ENCODE data around the gene CSRNP3. TPM values are rescaled to one million over a fixed set of nuclear protein-coding genes. Genes with fewer than 3 reads are reported as not detected.

The CSRNP3 gene
- total RNA-seq, 1 experiment from 2014 or later, result 0.05 TPM

DNA sequence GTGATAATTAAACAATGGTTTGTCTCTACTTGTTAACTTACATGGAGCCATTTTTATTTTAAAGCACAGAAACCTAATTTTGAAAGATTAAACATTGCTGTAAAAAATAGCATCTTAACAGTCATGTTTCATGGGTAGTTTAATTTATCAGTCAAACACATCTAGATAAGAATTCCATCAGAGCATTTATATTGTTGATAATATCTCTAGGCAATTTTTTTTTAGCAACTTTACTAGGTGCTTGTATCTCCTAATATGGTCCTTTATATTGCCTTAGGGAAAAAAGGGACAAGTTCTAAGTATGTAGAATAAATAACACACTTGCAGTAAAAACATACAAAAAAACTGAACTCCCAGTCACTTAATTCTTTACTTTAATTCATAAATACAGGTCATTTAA is 863 bp downstream of the CSRNP3 start:
- H3K4me3 ChIP-seq (replicated peaks in 1 of 2; ENCODE audit: low read depth in 1 of 2, low read length in 2 of 2), result no peak overlapping the region
- CTCF ChIA-PET, result no interaction called here

More for the DNA sequence above, 863 bp downstream of the CSRNP3 start:
- ChIA-PET RAD21 (ENCODE audit: low non-redundant PET in 1 of 2, low total read pairs in 2 of 2, uncharacterized antibody in 2 of 2, unreplicated experiment in 2 of 2) (no interaction called here), POLR2A (no interaction called here)
- Histone ChIP-seq H3K9me3 (ENCODE audit: control insufficient read depth in 1 of 2, insufficient read depth in 1 of 2, low read depth in 1 of 2, low read length in 2 of 2) (no peaks in the 10 kb centered on the region), H4K20me1 (ENCODE audit: insufficient read depth) (no peaks in the 10 kb centered on the region; the same call in 1 of the 2 replicates), H2AFZ (ENCODE audit: low read depth, low read length, poor library complexity, severe bottlenecking) (no peak overlapping the region), H3K27ac (ENCODE audit: low read depth, low read length) (no peak overlapping the region), H3K4me2 (ENCODE audit: low read length) (no peak overlapping the region), H3K79me2 (ENCODE audit: insufficient read depth, low read length) (no peaks in the 10 kb centered on the region), H3K36me3 (ENCODE audit: control insufficient read depth in 1 of 2, insufficient read depth in 2 of 2, low read length in 2 of 2) (no peaks in the 10 kb centered on the region), H3K4me1 (ENCODE audit: control insufficient read depth in 1 of 2, insufficient read depth in 2 of 2, low read length in 2 of 2) (no peaks in the 10 kb centered on the region), H3K9me2 (ENCODE audit: insufficient read depth) (no peaks in the 10 kb centered on the region), H3K27me3 (ENCODE audit: insufficient read depth, low read length) (0 out of 2 replicates have a peak, but pooled peaks cover 4% of the 10 kb centered on the region), H3K9ac (ENCODE audit: low read length) (no peak overlapping the region)
- DNase-seq (ENCODE audit: low read depth, low spot score), result no peak
- intact Hi-C loops (cut with micrococcal nuclease), result no loop called here
- no peak for TF ChIP-seq POLR2A (IDR thresholded peaks at IDR 0.05; ENCODE audit: borderline replicate concordance, extremely low read depth, insufficient read depth, insufficient read length)
- TF ChIP-seq YY1 (IDR thresholded peaks at IDR 0.05; ENCODE audit: extremely low read depth, insufficient replicate concordance, low read depth, low read length), result no peak
- TF ChIP-seq EZH2 (IDR thresholded peaks at IDR 0.05), result no peak
- TF ChIP-seq, protein P1, sequence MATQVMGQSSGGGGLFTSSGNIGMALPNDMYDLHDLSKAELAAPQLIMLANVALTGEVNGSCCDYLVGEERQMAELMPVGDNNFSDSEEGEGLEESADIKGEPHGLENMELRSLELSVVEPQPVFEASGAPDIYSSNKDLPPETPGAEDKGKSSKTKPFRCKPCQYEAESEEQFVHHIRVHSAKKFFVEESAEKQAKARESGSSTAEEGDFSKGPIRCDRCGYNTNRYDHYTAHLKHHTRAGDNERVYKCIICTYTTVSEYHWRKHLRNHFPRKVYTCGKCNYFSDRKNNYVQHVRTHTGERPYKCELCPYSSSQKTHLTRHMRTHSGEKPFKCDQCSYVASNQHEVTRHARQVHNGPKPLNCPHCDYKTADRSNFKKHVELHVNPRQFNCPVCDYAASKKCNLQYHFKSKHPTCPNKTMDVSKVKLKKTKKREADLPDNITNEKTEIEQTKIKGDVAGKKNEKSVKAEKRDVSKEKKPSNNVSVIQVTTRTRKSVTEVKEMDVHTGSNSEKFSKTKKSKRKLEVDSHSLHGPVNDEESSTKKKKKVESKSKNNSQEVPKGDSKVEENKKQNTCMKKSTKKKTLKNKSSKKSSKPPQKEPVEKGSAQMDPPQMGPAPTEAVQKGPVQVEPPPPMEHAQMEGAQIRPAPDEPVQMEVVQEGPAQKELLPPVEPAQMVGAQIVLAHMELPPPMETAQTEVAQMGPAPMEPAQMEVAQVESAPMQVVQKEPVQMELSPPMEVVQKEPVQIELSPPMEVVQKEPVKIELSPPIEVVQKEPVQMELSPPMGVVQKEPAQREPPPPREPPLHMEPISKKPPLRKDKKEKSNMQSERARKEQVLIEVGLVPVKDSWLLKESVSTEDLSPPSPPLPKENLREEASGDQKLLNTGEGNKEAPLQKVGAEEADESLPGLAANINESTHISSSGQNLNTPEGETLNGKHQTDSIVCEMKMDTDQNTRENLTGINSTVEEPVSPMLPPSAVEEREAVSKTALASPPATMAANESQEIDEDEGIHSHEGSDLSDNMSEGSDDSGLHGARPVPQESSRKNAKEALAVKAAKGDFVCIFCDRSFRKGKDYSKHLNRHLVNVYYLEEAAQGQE (IDR thresholded peaks at IDR 0.05; ENCODE audit: low read depth), result no peak
- no peak for TF ChIP-seq ZFX (IDR thresholded peaks at IDR 0.05)
- no peak for TF ChIP-seq TCF7L2 (IDR thresholded peaks at IDR 0.05; ENCODE audit: borderline replicate concordance, extremely low read depth, insufficient read depth, insufficient read length)
- no peak for TF ChIP-seq ELF1 (IDR thresholded peaks at IDR 0.05; ENCODE audit: borderline replicate concordance, low read depth)
- no peak for TF ChIP-seq SIN3A (IDR thresholded peaks at IDR 0.05; ENCODE audit: low read depth)
- TF ChIP-seq, protein P2, sequence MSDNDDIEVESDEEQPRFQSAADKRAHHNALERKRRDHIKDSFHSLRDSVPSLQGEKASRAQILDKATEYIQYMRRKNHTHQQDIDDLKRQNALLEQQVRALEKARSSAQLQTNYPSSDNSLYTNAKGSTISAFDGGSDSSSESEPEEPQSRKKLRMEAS (IDR thresholded peaks at IDR 0.05), result no peak
- no TSS peak for BruUV-seq (replicated peaks)
- no peak for ATAC-seq
